ENCODE measurements around the gene DPH3. TPM values are rescaled to one million over a fixed set of nuclear protein-coding genes. Genes with fewer than 3 reads are reported as not detected.

DPH3 gene
- total and polyA plus RNA-seq, 9 of the 15 experiments (the other 6 are each of a cell fraction or from before 2014, with no cell fraction given), result 15.9 to 131 (median 38.7) TPM

DNA sequence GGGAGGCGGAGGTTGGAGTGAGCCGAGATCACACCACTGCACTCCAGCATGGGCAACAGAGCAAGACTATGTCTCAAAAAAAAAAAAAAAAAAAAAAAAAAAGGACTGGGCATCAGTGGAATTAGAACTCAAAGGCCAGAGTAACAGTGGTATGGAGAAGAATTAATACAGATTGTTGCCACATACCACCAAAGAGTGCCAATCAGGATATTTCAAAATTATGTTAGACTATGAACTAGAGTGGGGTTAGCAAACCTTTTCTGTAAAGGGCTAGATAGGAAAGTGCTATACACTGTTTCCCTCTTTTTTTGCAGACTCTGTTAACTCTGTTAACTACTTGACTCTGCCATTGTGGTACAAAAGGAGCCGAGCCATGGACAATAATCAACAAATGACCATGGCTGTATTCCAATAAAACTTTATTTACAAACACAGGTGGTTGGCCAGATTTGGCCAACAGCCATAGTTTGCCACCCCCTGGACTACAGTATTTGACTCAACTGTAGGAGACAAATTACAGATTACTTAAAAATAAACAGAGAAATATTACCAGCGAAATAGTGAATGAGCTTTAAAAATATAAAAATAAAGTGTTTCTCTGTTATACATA lies 28.6 kb downstream of the DPH3 start:
- in situ Hi-C loops (cut with MboI), result no loop called here
- Histone ChIP-seq H3K4me1 (replicated peaks in 1 of 2; ENCODE audit: control insufficient read depth in 2 of 2, insufficient read depth in 2 of 2, low read length in 2 of 2) (no peaks in the 10 kb centered on the region; a peak in 2 of 5 replicates), H3K4me3 (no peak overlapping the region), H3K9me1 (ENCODE audit: control insufficient read depth, insufficient read depth, low read length) (no peaks in the 10 kb centered on the region), H4K20me1 (replicated peaks; ENCODE audit: control insufficient read depth, insufficient read depth, low read length) (no peaks in the 10 kb centered on the region), H3K9ac (ENCODE audit: insufficient read depth in 1 of 2, low read depth in 2 of 2, low read length in 2 of 2) (no peak overlapping the region), H3K9me3 (replicated peaks; ENCODE audit: control insufficient read depth, insufficient read depth, low read depth, low read length) (no peaks in the 10 kb centered on the region), H3K27ac (ENCODE audit: extremely low read depth, low read depth, low read length) (no peak overlapping the region), H3K4me2 (ENCODE audit: insufficient read depth, low read length) (no peak overlapping the region), H2AFZ (ENCODE audit: low read depth, low read length) (no peak overlapping the region), H3K36me3 (ENCODE audit: control insufficient read depth, insufficient read depth, low read length) (no peaks in the 10 kb centered on the region), H3K27me3 (ENCODE audit: control insufficient read depth in 2 of 2, insufficient read depth in 2 of 2, low read length in 2 of 2) (peaks cover 0 to 18% of the 10 kb centered on the region in 2 experiments; a peak in 4 of 5 replicates), H3K79me2 (ENCODE audit: control insufficient read depth, insufficient read depth, low read length) (no peaks in the 10 kb centered on the region)
- POLR2A ChIA-PET, result interaction anchor here (1.5 kb wide), 1 partner anchor 8 kb away, joined by 3 read pairs; no protein-coding TSS in a partner anchor
- WGBS (ENCODE audit: insufficient coverage, low coverage, missing lambda C conversion rate), result 4% methylated on average over 4 of the region's 4 CpGs
- CTCF ChIA-PET (ENCODE audit: low intra/inter-chr PET ratio), result no interaction called here
- ATAC-seq, result no peak
- DNase-seq (ENCODE audit: extremely low read depth in 1 of 4, low spot score in 3 of 4), result no peak
- TF ChIP-seq, protein P1, sequence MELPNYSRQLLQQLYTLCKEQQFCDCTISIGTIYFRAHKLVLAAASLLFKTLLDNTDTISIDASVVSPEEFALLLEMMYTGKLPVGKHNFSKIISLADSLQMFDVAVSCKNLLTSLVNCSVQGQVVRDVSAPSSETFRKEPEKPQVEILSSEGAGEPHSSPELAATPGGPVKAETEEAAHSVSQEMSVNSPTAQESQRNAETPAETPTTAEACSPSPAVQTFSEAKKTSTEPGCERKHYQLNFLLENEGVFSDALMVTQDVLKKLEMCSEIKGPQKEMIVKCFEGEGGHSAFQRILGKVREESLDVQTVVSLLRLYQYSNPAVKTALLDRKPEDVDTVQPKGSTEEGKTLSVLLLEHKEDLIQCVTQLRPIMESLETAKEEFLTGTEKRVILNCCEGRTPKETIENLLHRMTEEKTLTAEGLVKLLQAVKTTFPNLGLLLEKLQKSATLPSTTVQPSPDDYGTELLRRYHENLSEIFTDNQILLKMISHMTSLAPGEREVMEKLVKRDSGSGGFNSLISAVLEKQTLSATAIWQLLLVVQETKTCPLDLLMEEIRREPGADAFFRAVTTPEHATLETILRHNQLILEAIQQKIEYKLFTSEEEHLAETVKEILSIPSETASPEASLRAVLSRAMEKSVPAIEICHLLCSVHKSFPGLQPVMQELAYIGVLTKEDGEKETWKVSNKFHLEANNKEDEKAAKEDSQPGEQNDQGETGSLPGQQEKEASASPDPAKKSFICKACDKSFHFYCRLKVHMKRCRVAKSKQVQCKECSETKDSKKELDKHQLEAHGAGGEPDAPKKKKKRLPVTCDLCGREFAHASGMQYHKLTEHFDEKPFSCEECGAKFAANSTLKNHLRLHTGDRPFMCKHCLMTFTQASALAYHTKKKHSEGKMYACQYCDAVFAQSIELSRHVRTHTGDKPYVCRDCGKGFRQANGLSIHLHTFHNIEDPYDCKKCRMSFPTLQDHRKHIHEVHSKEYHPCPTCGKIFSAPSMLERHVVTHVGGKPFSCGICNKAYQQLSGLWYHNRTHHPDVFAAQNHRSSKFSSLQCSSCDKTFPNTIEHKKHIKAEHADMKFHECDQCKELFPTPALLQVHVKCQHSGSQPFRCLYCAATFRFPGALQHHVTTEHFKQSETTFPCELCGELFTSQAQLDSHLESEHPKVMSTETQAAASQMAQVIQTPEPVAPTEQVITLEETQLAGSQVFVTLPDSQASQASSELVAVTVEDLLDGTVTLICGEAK (IDR thresholded peaks at IDR 0.05), result peak; percentile 84
- TF ChIP-seq, protein P1 (CRISPR knock-in tag; IDR thresholded peaks at IDR 0.05), result 0 out of 2 replicates have a peak, but pooled peaks have one; percentile 34
- TF ChIP-seq KAT2B (IDR thresholded peaks at IDR 0.05; ENCODE audit: low read depth, low read length), result no peak
- intact Hi-C loops (cut with micrococcal nuclease), result no loop called here
- no TSS peak for BruUV-seq (replicated peaks)
- no peak for FAIRE-seq

Measured in K562 (cell line).